Neuronal stem cell (in vitro differentiated cells): ENCODE measurements around the gene TP73.
A peak's percentile ranks its signal among the peaks of the same experiment; 100 is the strongest.

Experiments
- DNase-seq: peaks from one replicate; pipeline ENCODE4 v3.0.0-alpha.2; 2013; ENCODE audit warnings: low spot score
- H2AFZ ChIP-seq: one replicate; pipeline ENCODE4 v1.6.1; 2013; ENCODE audit warnings: mild to moderate bottlenecking, low read length, inconsistent platforms
- H2AK5ac ChIP-seq: 2 replicates; pipeline ENCODE4 v1.6.1; 2013; ENCODE audit warnings: low read depth, mild to moderate bottlenecking, inconsistent platforms, low read length, moderate library complexity, mixed read lengths
- H2BK120ac ChIP-seq: 2 replicates; pipeline ENCODE4 v1.6.1; 2013; ENCODE audit warnings: low read depth, mild to moderate bottlenecking, inconsistent platforms, low read length, moderate library complexity, mixed read lengths
- H2BK12ac ChIP-seq: one replicate; pipeline ENCODE4 v1.6.1; 2013; ENCODE audit warnings: low read length, inconsistent platforms
- H2BK15ac ChIP-seq: 2 replicates; pipeline ENCODE4 v1.6.1; 2013; ENCODE audit warnings: mild to moderate bottlenecking, low read length, inconsistent platforms, mixed read lengths
- H2BK5ac ChIP-seq: one replicate; pipeline ENCODE4 v1.6.1; 2013; ENCODE audit warnings: inconsistent platforms, mild to moderate bottlenecking, low read length, moderate library complexity
- H3K14ac ChIP-seq: one replicate; pipeline ENCODE4 v1.6.1; 2013; ENCODE audit warnings: low read length, inconsistent platforms
- H3K18ac ChIP-seq: 2 replicates; pipeline ENCODE4 v1.6.1; 2013; ENCODE audit warnings: low read length, inconsistent platforms
- H3K23ac ChIP-seq: 2 replicates; pipeline ENCODE4 v1.6.1; 2013; ENCODE audit warnings: low read depth, mild to moderate bottlenecking, mixed read lengths, low read length, inconsistent platforms; ENCODE audit not compliant: poor library complexity
- H3K27ac ChIP-seq: replicated peaks from 3 replicates; pipeline ENCODE4 v1.5.1; 2013; ENCODE audit warnings: low read length, inconsistent platforms
- H3K27me3 ChIP-seq, 3 experiments: 2 replicates each; pipeline ENCODE4 v1.6.1; 2013; ENCODE audit warnings: low read length in 3 of 3, mild to moderate bottlenecking in 2 of 3, inconsistent platforms in 1 of 3, low read depth in 1 of 3, mixed read lengths in 1 of 3, moderate library complexity in 1 of 3; ENCODE audit not compliant: control insufficient read depth in 3 of 3, insufficient read depth in 3 of 3
- H3K36me3 ChIP-seq, 2 donors: replicated peaks in 1 of 2; 2 replicates each; pipeline ENCODE4 v1.6.1; 2013; ENCODE audit warnings: low read length in 2 of 2; ENCODE audit not compliant: control insufficient read depth in 2 of 2, insufficient read depth in 2 of 2
- H3K4ac ChIP-seq: 2 replicates; pipeline ENCODE4 v1.6.1; 2013; ENCODE audit warnings: inconsistent platforms, mild to moderate bottlenecking, low read length, moderate library complexity
- H3K4me1 ChIP-seq, 2 donors: 1 replicate in 1 of 2; 2 replicates in 1 of 2; pipeline ENCODE4 v1.6.1; 2013; ENCODE audit warnings: low read length in 2 of 2, low read depth in 1 of 2; ENCODE audit not compliant: control insufficient read depth in 2 of 2, insufficient read depth in 1 of 2
- H3K4me2 ChIP-seq: one replicate; pipeline ENCODE4 v1.6.1; 2013; ENCODE audit warnings: mild to moderate bottlenecking, low read length, inconsistent platforms; ENCODE audit not compliant: insufficient read depth, poor library complexity, severe bottlenecking
- H3K4me3 ChIP-seq, 2 donors: 2 replicates each; pipeline ENCODE4 v1.5.1; 2013; ENCODE audit warnings: low read length in 2 of 2, mild to moderate bottlenecking in 2 of 2, inconsistent platforms in 1 of 2, moderate library complexity in 1 of 2
- H3K79me1 ChIP-seq: one replicate; pipeline ENCODE4 v1.6.1; 2013; ENCODE audit warnings: low read depth, mild to moderate bottlenecking, inconsistent platforms, low read length, moderate library complexity
- H3K9ac ChIP-seq: one replicate; pipeline ENCODE4 v1.6.1; 2013; ENCODE audit warnings: mild to moderate bottlenecking, low read depth, low read length, inconsistent platforms; ENCODE audit not compliant: poor library complexity
- H3K9me3 ChIP-seq, 2 donors: replicated peaks in 1 of 2; 2 replicates each; pipeline versions ENCODE3 to v1.6.1; 2013; ENCODE audit warnings: low read length in 2 of 2, mild to moderate bottlenecking in 2 of 2, inconsistent platforms in 1 of 2, low read depth in 1 of 2, mixed read lengths in 1 of 2, moderate library complexity in 1 of 2; ENCODE audit not compliant: control insufficient read depth in 2 of 2, insufficient read depth in 1 of 2
- H4K8ac ChIP-seq: one replicate; pipeline ENCODE4 v1.6.1; 2013; ENCODE audit warnings: low read depth, mild to moderate bottlenecking, inconsistent platforms, low read length, moderate library complexity
- H4K91ac ChIP-seq: one replicate; pipeline ENCODE4 v1.6.1; 2013; ENCODE audit warnings: low read length, low read depth, mild to moderate bottlenecking, inconsistent platforms; ENCODE audit not compliant: poor library complexity
- WGBS, 2 donors: extraction: QIAGEN DNeasy Blood & Tissue Kit; methylation state at CpG; one replicate each; pipeline ENCODE4 v1.1.7; 2013; ENCODE audit warnings: missing lambda C conversion rate in 2 of 2, mixed read lengths in 1 of 2; ENCODE audit not compliant: insufficient read length in 2 of 2, insufficient replicate concordance in 1 of 2; ENCODE audit errors: extremely low coverage in 2 of 2; 5-methylcytosine and 5-hydroxymethylcytosine counted together

TP73 gene

DNA sequence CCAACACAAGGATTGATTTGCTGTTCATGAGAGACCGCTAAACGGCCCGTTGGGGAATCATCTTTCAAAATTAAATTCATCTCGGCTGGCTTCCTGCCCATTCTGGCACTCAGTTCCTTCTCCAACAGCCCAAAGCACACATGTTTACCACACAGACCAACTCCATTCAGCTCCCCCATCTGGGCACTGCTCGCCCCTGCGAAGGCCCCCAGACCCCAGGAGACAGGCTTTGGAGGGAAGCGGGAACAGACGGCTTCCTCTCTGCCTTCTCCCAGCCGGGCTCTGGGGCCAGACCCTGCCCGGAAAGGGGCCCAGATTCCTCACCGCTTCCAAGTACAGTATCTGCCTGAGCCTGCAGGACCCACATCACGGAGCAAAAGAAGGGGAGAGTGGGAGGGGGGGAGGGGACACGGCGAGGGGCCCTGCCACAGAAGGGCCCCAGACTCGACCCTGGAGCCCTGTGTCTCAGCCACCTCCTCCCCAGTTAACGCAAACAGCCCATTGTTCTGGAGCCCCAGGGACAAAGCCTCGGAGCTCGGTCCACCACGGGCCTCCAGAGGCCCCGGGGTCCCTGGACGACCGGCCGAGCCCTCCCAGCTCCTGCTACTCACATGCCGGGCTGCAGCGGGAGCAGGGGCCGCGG is 41.7 kb upstream of the TP73 start:
- H4K8ac ChIP-seq = no peak overlapping the region
- H2AFZ ChIP-seq = peak overlapping the region; percentile 78
- peak overlapping the region; percentile 90 for H3K4me2 ChIP-seq
- peak overlapping the region; percentile 27 for H2BK120ac ChIP-seq
- peak overlapping the region; percentile 56 to 92 for H3K4me3 ChIP-seq
- DNase-seq = no peak
- peaks cover 0 to 25% (median 12%) of the 10 kb centered on the region in 3 experiments for H3K27me3 ChIP-seq
- no peak overlapping the region for H3K4ac ChIP-seq
- peak overlapping the region; percentile 96 for H3K18ac ChIP-seq
- peak overlapping the region; percentile 77 for H3K23ac ChIP-seq
- peak overlapping the region; percentile 79 for H3K14ac ChIP-seq
- H3K79me1 ChIP-seq = peaks cover 25% of the 10 kb centered on the region
- peak overlapping the region; percentile 91 for H2AK5ac ChIP-seq
- peaks cover 50 to 57% of the 10 kb centered on the region in 2 donors for H3K4me1 ChIP-seq
- no peaks in the 10 kb centered on the region for H3K36me3 ChIP-seq
- H3K9me3 ChIP-seq = no peaks in the 10 kb centered on the region
- H4K91ac ChIP-seq = no peak overlapping the region
- H2BK5ac ChIP-seq = no peak overlapping the region
- H3K27ac ChIP-seq = no peak overlapping the region
- peak overlapping the region; percentile 99 for H3K9ac ChIP-seq
- WGBS, 2 donors = no CpG with 5 or more reads among the region's 27 CpGs
- H2BK15ac ChIP-seq = peak overlapping the region; percentile 94
- peak overlapping the region; percentile 63 for H2BK12ac ChIP-seq

DNA sequence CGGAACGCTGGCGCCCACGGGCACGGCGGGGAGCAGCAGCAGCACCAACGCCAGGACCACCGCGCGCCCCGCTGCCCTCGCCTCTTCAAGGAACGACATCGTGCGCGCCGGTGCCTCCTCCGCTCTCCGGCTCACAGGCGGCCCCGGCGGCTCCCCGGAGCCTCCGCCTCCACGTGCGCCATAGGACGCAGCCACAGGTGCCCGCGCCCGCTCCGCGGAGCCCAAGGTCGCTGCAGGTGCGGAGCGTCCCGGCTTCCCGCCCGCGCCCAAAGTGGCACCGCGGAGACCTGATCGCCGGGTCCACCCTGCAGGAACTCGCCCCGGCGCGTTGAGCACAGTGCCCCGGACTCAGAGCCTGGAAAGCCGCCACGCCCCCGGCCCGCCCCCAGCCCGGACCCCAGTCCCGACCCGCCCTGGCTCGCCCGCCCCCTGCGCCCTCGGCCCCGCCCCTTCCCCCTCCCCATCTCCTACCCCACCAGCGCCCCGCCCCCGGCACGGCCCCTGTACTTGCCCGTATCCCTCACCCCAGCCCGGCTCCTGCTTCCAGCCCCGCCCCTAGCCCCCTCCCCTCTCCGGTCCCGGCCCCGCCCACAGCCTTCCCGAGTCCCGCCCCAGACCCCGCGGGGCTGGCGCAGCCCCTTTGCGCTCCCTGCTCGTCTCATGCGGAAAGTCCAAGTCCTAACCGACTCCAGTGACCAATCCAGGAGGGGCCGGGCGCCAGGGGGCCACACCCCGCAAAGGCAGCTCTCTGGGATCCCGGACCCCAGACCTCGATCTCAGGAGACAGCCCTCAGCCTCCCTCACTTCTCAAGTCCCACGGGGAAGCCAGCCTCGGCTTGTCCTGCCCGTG is 40.9 kb upstream of the TP73 start, which contains the start of gene MEGF6:
Gene MEGF6, minus strand, starts transcription at position 339 of the 850 bp plus-strand sequence. Its CDS starts 240 bp downstream, at position 99.
- H3K79me1 ChIP-seq = peaks cover 24% of the 10 kb centered on the region
- no peaks in the 10 kb centered on the region for H3K36me3 ChIP-seq
- H2AK5ac ChIP-seq = peak within 1 kb of the TSS; percentile 91
- no CpG with 5 or more reads among the region's 87 CpGs for WGBS, 2 donors
- H3K9me3 ChIP-seq = no peaks in the 10 kb centered on the region
- no peak within 1 kb of the TSS for H3K4ac ChIP-seq
- peak within 1 kb of the TSS; percentile 78 for H2AFZ ChIP-seq
- peak within 1 kb of the TSS; percentile 63 for H2BK12ac ChIP-seq
- H3K14ac ChIP-seq = peak within 1 kb of the TSS; percentile 79
- no peak within 1 kb of the TSS for H4K8ac ChIP-seq
- H3K4me3 ChIP-seq = peak within 1 kb of the TSS; percentile 56 to 92
- H3K27ac ChIP-seq = no peak within 1 kb of the TSS
- peak within 1 kb of the TSS; percentile 27 for H2BK120ac ChIP-seq
- peak within 1 kb of the TSS; percentile 70 for H2BK5ac ChIP-seq
- H3K4me2 ChIP-seq = peak within 1 kb of the TSS; percentile 90
- H4K91ac ChIP-seq = no peak within 1 kb of the TSS
- H3K23ac ChIP-seq = peak within 1 kb of the TSS; percentile 77
- H3K27me3 ChIP-seq = peaks cover 0 to 30% (median 12%) of the 10 kb centered on the region in 3 experiments
- H3K4me1 ChIP-seq = peaks cover 50 to 57% of the 10 kb centered on the region in 2 donors
- peak within 1 kb of the TSS; percentile 96 for H3K18ac ChIP-seq
- H3K9ac ChIP-seq = peak within 1 kb of the TSS; percentile 99
- DNase-seq = peak; percentile 92
- peak within 1 kb of the TSS; percentile 94 for H2BK15ac ChIP-seq

DNA sequence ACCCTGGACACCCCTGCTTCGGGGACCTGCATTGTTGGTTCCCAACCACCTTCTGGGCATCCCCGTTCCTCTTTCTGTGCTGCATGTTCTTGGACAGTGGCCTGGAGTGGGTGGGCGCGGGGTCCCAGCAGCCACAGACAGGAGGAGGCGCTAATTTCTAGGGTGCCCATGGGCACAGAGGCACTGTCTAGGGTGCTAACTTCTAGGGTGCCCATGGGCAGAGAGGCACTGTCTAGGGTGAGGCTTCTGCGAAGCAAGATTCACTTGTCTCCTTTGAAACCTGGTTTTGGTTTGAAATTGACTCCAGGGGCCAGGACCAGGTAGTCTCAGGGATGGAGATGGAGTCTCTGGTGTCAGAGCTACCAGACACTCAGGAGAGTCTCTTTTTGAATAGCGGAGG is 40.2 kb upstream of the TP73 start:
- H3K18ac ChIP-seq = peak overlapping the region; percentile 86
- peak overlapping the region; percentile 13 for H2BK15ac ChIP-seq
- peaks cover 22% of the 10 kb centered on the region for H3K79me1 ChIP-seq
- DNase-seq = no peak
- H2BK120ac ChIP-seq = no peak overlapping the region
- no peak overlapping the region for H4K91ac ChIP-seq
- peaks cover 0 to 35% (median 12%) of the 10 kb centered on the region in 3 experiments for H3K27me3 ChIP-seq
- no peak overlapping the region for H4K8ac ChIP-seq
- H3K4me2 ChIP-seq = peak overlapping the region; percentile 69
- H2BK12ac ChIP-seq = peak overlapping the region; percentile 7
- peak overlapping the region; percentile 85 for H2AK5ac ChIP-seq
- H3K23ac ChIP-seq = peak overlapping the region; percentile 12
- peak overlapping the region; percentile 14 for H3K9ac ChIP-seq
- H3K27ac ChIP-seq = no peak overlapping the region
- H3K36me3 ChIP-seq = no peaks in the 10 kb centered on the region
- H3K4me1 ChIP-seq = peaks cover 50 to 52% of the 10 kb centered on the region in 2 donors
- H3K9me3 ChIP-seq = no peaks in the 10 kb centered on the region
- WGBS, 2 donors = no CpG with 5 or more reads among the region's 7 CpGs
- peak overlapping the region; percentile 73 for H2AFZ ChIP-seq
- H3K4ac ChIP-seq = no peak overlapping the region
- peak overlapping the region; percentile 70 for H2BK5ac ChIP-seq
- H3K4me3 ChIP-seq = no peak overlapping the region
- H3K14ac ChIP-seq = no peak overlapping the region
